Endodermal cell (in vitro differentiated cells): ENCODE measurements around the gene CDH2. TPM values are rescaled to one million over a fixed set of nuclear protein-coding genes. Genes with fewer than 3 reads are reported as not detected.

Experiments used
- DNase-seq: peaks from one replicate; pipeline ENCODE4 v3.0.0-alpha.2; 2017
- H3K27ac ChIP-seq: 2 replicates; pipeline ENCODE4 v1.5.1; 2013; ENCODE audit warnings: mild to moderate bottlenecking, low read depth, low read length, moderate library complexity
- H3K27me3 ChIP-seq: 2 replicates; pipeline ENCODE4 v1.6.1; 2013; ENCODE audit warnings: mild to moderate bottlenecking, low read length, moderate library complexity; ENCODE audit not compliant: insufficient read depth, control insufficient read depth, poor library complexity, severe bottlenecking
- H3K36me3 ChIP-seq: 2 replicates; pipeline ENCODE4 v1.7.0; 2013; ENCODE audit warnings: mild to moderate bottlenecking, low read length, moderate library complexity; ENCODE audit not compliant: control insufficient read depth, insufficient read depth
- H3K4me1 ChIP-seq: one replicate; pipeline ENCODE4 v1.7.0; 2013; ENCODE audit warnings: low read length; ENCODE audit not compliant: control insufficient read depth, insufficient read depth
- H3K4me3 ChIP-seq: 2 replicates; pipeline ENCODE4 v1.5.1; 2013; ENCODE audit warnings: mild to moderate bottlenecking, low read length, moderate library complexity
- H3K9ac ChIP-seq: 2 replicates; pipeline ENCODE4 v1.6.1; 2013; ENCODE audit warnings: mild to moderate bottlenecking, low read length, moderate library complexity; ENCODE audit not compliant: poor library complexity, severe bottlenecking; ENCODE audit errors: extremely low read depth
- H3K9me3 ChIP-seq: 2 replicates; pipeline ENCODE4 v1.6.1; 2013; ENCODE audit warnings: mild to moderate bottlenecking, low read length, moderate library complexity; ENCODE audit not compliant: control insufficient read depth
- H3K27ac Mint-ChIP-seq: 2 replicates; pipeline ENCODE4 v1.8.0; 2020; ENCODE audit warnings: mixed read lengths
- H3K27me3 Mint-ChIP-seq: 2 replicates; pipeline ENCODE4 v1.8.0; 2021; ENCODE audit warnings: mild to moderate bottlenecking, mixed read lengths; ENCODE audit not compliant: insufficient read depth
- H3K36me3 Mint-ChIP-seq: 2 replicates; pipeline ENCODE4 v1.8.0; 2020; ENCODE audit warnings: low read depth, mixed read lengths
- H3K4me1 Mint-ChIP-seq: 2 replicates; pipeline ENCODE4 v1.8.0; 2020; ENCODE audit warnings: mixed read lengths
- H3K4me3 Mint-ChIP-seq: 2 replicates; pipeline ENCODE4 v1.8.0; 2020; ENCODE audit warnings: mild to moderate bottlenecking, moderate library complexity, mixed read lengths
- H3K9me3 Mint-ChIP-seq: 2 replicates; pipeline ENCODE4 v1.8.0; 2020; ENCODE audit warnings: mild to moderate bottlenecking, mixed read lengths
- CTCF ChIP-seq: fragments of 200-600 bp; sonication (generic); conservative IDR thresholded peaks from 2 replicates; pipeline ENCODE4 v1.5.0; 2021; ENCODE audit warnings: antibody characterized with exemption, mild to moderate bottlenecking
- WGBS, 2 experiments: methylation state at CpG; one replicate each; pipeline versions ENCODE4 v1.1.5 to v1.1.7; 2013; ENCODE audit warnings: missing lambda C conversion rate in 2 of 2, mixed read lengths in 1 of 2; ENCODE audit not compliant: insufficient coverage in 1 of 2, insufficient read length in 1 of 2; 5-methylcytosine and 5-hydroxymethylcytosine counted together
- total RNA-seq, 2 donors: library from RNA; stranded (reverse); fragmentation: NEBNext Ultra II Directional in 1 of 2; extraction: Animal tissue kit (Norgen Biotek cat#: 25700) in 1 of 2; gene quantifications; 2 replicates in 1 of 2; 3 replicates in 1 of 2; pipeline ENCODE4 v1.2.1, GENCODE V29; 2021

CDH2 gene
- total RNA-seq, 2 donors from 2014 or later = 486 to 572 TPM

GRCh38 chr18:28178720-28179119 is 1.8 kb upstream of the CDH2 start:
- Mint-ChIP-seq H3K9me3 (no peaks in the 10 kb centered on the region), H3K4me3 (peak overlapping the region; percentile 99), H3K27me3 (peaks cover 4% of the 10 kb centered on the region), H3K36me3 (peaks cover 23% of the 10 kb centered on the region), H3K4me1 (peaks cover 51% of the 10 kb centered on the region), H3K27ac (peak overlapping the region; percentile 97)
- Histone ChIP-seq H3K27ac (peak overlapping the region; percentile 40), H3K4me1 (peaks cover 28% of the 10 kb centered on the region), H3K27me3 (no peaks in the 10 kb centered on the region), H3K9me3 (no peaks in the 10 kb centered on the region), H3K36me3 (peaks cover 15% of the 10 kb centered on the region), H3K4me3 (peak overlapping the region; percentile 88), H3K9ac (peak overlapping the region; percentile 91)
- TF ChIP-seq CTCF = no peak
- DNase-seq = peak; percentile 77
- 2 to 3% methylated on average over 4 to 5 of the region's 6 CpGs for WGBS, 2 experiments

GRCh38 chr18:28177828-28178635 is 1.1 kb upstream of the CDH2 start:
- WGBS, 2 experiments = 0% methylated on average over 10 to 83 of the region's 83 CpGs
- TF ChIP-seq CTCF = peak; percentile 36
- peaks cover 4% of the 10 kb centered on the region for H3K27me3 Mint-ChIP-seq
- peaks cover 21% of the 10 kb centered on the region for H3K4me1 ChIP-seq
- H3K9ac ChIP-seq = peak overlapping the region; percentile 91
- peak overlapping the region; percentile 88 for H3K4me3 ChIP-seq
- H3K4me1 Mint-ChIP-seq = peaks cover 50% of the 10 kb centered on the region
- peak overlapping the region; percentile 99 for H3K4me3 Mint-ChIP-seq
- H3K9me3 Mint-ChIP-seq = no peaks in the 10 kb centered on the region
- peak overlapping the region; percentile 94 for H3K27ac ChIP-seq
- DNase-seq = peak; percentile 94
- peak overlapping the region; percentile 97 for H3K27ac Mint-ChIP-seq
- H3K9me3 ChIP-seq = no peaks in the 10 kb centered on the region
- peaks cover 23% of the 10 kb centered on the region for H3K36me3 Mint-ChIP-seq
- peaks cover 21% of the 10 kb centered on the region for H3K36me3 ChIP-seq
- H3K27me3 ChIP-seq = no peaks in the 10 kb centered on the region

- H3K4me3 Mint-ChIP-seq = peak overlapping the region; percentile 99
- Histone ChIP-seq H3K27ac (peak overlapping the region; percentile 94), H3K4me3 (peak overlapping the region; percentile 84), H3K36me3 (peaks cover 35% of the 10 kb centered on the region), H3K27me3 (no peaks in the 10 kb centered on the region), H3K9ac (peak overlapping the region; percentile 98), H3K9me3 (no peaks in the 10 kb centered on the region), H3K4me1 (peaks cover 8% of the 10 kb centered on the region)
- H3K36me3 Mint-ChIP-seq = peaks cover 27% of the 10 kb centered on the region
- no peaks in the 10 kb centered on the region for H3K9me3 Mint-ChIP-seq
- H3K27ac Mint-ChIP-seq = peak overlapping the region; percentile 93
- peaks cover 4% of the 10 kb centered on the region for H3K27me3 Mint-ChIP-seq
- 0% methylated on average over 8 to 38 of the region's 38 CpGs for WGBS, 2 experiments
- DNase-seq = peak; percentile 53
- peaks cover 45% of the 10 kb centered on the region for H3K4me1 Mint-ChIP-seq
- no peak for TF ChIP-seq CTCF
Measured at GRCh38 chr18:28176698-28176947, 307 bp downstream of the CDH2 start.
